GM12801 (cell line): ENCODE measurements around the gene RORB.

Experiments used
- CTCF ChIP-seq: IDR thresholded peaks from one replicate; pipeline ENCODE4 v1.5.1; 2011; ENCODE audit warnings: control low read depth; ENCODE audit not compliant: insufficient read length; ENCODE audit errors: extremely low read depth

Gene RORB

GRCh38 chr9:74719306-74719705, 222.2 kb downstream of the RORB start:
- no peak for TF ChIP-seq CTCF

- no peak for TF ChIP-seq CTCF
Measured at GRCh38 chr9:74721696-74722660, 224.8 kb downstream of the RORB start.

GRCh38 chr9:74724317-74724716, 227.2 kb downstream of the RORB start:
- no peak for TF ChIP-seq CTCF

- no peak for TF ChIP-seq CTCF
Measured at GRCh38 chr9:74726581-74726980, 229.4 kb downstream of the RORB start.

- no peak for TF ChIP-seq CTCF
Measured at GRCh38 chr9:74728176-74728575, 231.0 kb downstream of the RORB start.

GRCh38 chr9:74729136-74729695, 232.1 kb downstream of the RORB start:
- TF ChIP-seq CTCF: no peak

- no peak for TF ChIP-seq CTCF
Measured at GRCh38 chr9:74735761-74736160, 238.6 kb downstream of the RORB start.
